Measurements from ENCODE around the gene ZSCAN26. TPM values are rescaled to one million over a fixed set of nuclear protein-coding genes. Genes with fewer than 3 reads are reported as not detected.

Gene ZSCAN26
- total RNA-seq, 4 donors from 2014 or later = 8.3 to 20.7 (median 11.0) TPM

GRCh38 chr6:28224131-28225055 lies 42.5 kb upstream of the ZSCAN26 start:
- WGBS, 2 donors = 52 to 55% methylated on average over 8 to 9 of the region's 9 CpGs
- no peak overlapping the region for H3K4me3 ChIP-seq (ENCODE audit: low read depth, poor library complexity, severe bottlenecking)
- DNase-seq (ENCODE audit: low spot score in 2 of 2) = no peak
- no peak for TF ChIP-seq POLR2A (IDR thresholded peaks at IDR 0.05)
- TF ChIP-seq CTCF (IDR thresholded peaks at IDR 0.05) = no peak
- intact Hi-C loops (cut with DNase I; ENCODE audit: low total_unique reads) = no loop called here

- TF ChIP-seq POLR2A (IDR thresholded peaks at IDR 0.05) (no peak), CTCF (IDR thresholded peaks at IDR 0.05) (no peak)
- intact Hi-C loops (cut with DNase I; ENCODE audit: low total_unique reads) = no loop called here
- H3K4me3 ChIP-seq (ENCODE audit: low read depth, poor library complexity, severe bottlenecking) = peak within 1 kb of the TSS; percentile 79
- WGBS, 2 donors = 1 to 2% methylated on average over 45 of the region's 45 CpGs
- peak; percentile 79 to 95 for DNase-seq (ENCODE audit: low spot score in 2 of 2)
Measured at GRCh38 chr6:28225056-28225834, 41.7 kb upstream of the ZSCAN26 start, which contains the start of gene ZSCAN9. Gene ZSCAN9 (plus strand): TSS chr6:28225275. CDS start chr6:28227085, 1,810 bp downstream.

- intact Hi-C loops (cut with DNase I; ENCODE audit: low total_unique reads) = no loop called here
- no peak for TF ChIP-seq CTCF (IDR thresholded peaks at IDR 0.05)
- TF ChIP-seq POLR2A (IDR thresholded peaks at IDR 0.05) = no peak
- WGBS, 2 donors = 95 to 96% methylated on average over 2 of the region's 2 CpGs
- no peak for DNase-seq (ENCODE audit: low spot score in 2 of 2)
- H3K4me3 ChIP-seq (ENCODE audit: low read depth, poor library complexity, severe bottlenecking) = no peak overlapping the region
Measured at GRCh38 chr6:28226460-28226859, 40.5 kb upstream of the ZSCAN26 start.

- TF ChIP-seq CTCF (IDR thresholded peaks at IDR 0.05) = no peak
- TF ChIP-seq POLR2A (IDR thresholded peaks at IDR 0.05) = no peak
- DNase-seq (ENCODE audit: low spot score in 2 of 2) = no peak
- 95% methylated on average over 11 of the region's 11 CpGs for WGBS, 2 donors
- H3K4me3 ChIP-seq (ENCODE audit: low read depth, poor library complexity, severe bottlenecking) = no peak overlapping the region
- intact Hi-C loops (cut with DNase I; ENCODE audit: low total_unique reads) = no loop called here
Measured at GRCh38 chr6:28232785-28233184, 34.2 kb upstream of the ZSCAN26 start.

GRCh38 chr6:28235912-28236452 lies 31.0 kb upstream of the ZSCAN26 start:
- H3K4me3 ChIP-seq (ENCODE audit: low read depth, poor library complexity, severe bottlenecking) = no peak overlapping the region
- TF ChIP-seq POLR2A (IDR thresholded peaks at IDR 0.05) = no peak
- TF ChIP-seq CTCF (IDR thresholded peaks at IDR 0.05) = no peak
- no peak for DNase-seq (ENCODE audit: low spot score in 2 of 2)
- intact Hi-C loops (cut with DNase I; ENCODE audit: low total_unique reads) = no loop called here
- 87 to 89% methylated on average over 3 of the region's 3 CpGs for WGBS, 2 donors

Measured in lower leg skin (tissue), 4 donors.